SK-N-SH (cell line): ENCODE data around the gene RAMP3.

Source experiments
- CHD2 ChIP-seq: fragments of 150-350 bp; IDR thresholded peaks from 2 replicates; pipeline ENCODE4 v1.6.1; 2018; ENCODE audit warnings: low read length; ENCODE audit not compliant: partially characterized antibody
- ELF1 ChIP-seq: IDR thresholded peaks from 2 replicates; pipeline ENCODE4 v1.4.0; 2012
- EZH2phosphoT487 ChIP-seq: fragments of 200-600 bp; sonication (generic); IDR thresholded peaks from 2 replicates; pipeline ENCODE4 v1.6.1; 2017; ENCODE audit warnings: low read depth, mixed run types, mild to moderate bottlenecking, antibody characterized with exemption, moderate library complexity, borderline replicate concordance
- FOXJ3 ChIP-seq: sonication (generic); formaldehyde crosslinking; IDR thresholded peaks from 2 replicates; pipeline ENCODE4 v1.5.1; 2020; ENCODE audit warnings: mild to moderate bottlenecking, missing genetic modification reagents
- MXI1 ChIP-seq: IDR thresholded peaks from 2 replicates; pipeline ENCODE4 v1.6.1; 2012; ENCODE audit warnings: mild to moderate bottlenecking, low read depth, low read length, improper control_type of control experiment
- NFIC ChIP-seq: IDR thresholded peaks from 2 replicates; pipeline ENCODE4 v1.4.0; 2012; ENCODE audit warnings: borderline replicate concordance
- RAD21 ChIP-seq: IDR thresholded peaks from 2 replicates; pipeline ENCODE4 v1.6.1; 2012; ENCODE audit warnings: mild to moderate bottlenecking, low read length
- RCOR1 ChIP-seq: fragments of 150-350 bp; IDR thresholded peaks from 2 replicates; pipeline ENCODE4 v1.6.1; 2017; ENCODE audit warnings: antibody characterized with exemption, low read length
- SMC3 ChIP-seq: IDR thresholded peaks from 2 replicates; pipeline ENCODE4 v1.6.1; 2012; ENCODE audit warnings: low read depth, low read length, improper control_type of control experiment
- TEAD4 ChIP-seq: IDR thresholded peaks from 2 replicates; pipeline ENCODE4 v1.4.0; 2012; ENCODE audit warnings: mild to moderate bottlenecking, borderline replicate concordance; ENCODE audit not compliant: insufficient read depth
- TF ChIP-seq, protein P1 (sequence below): fragments of 200-600 bp; sonication (generic); IDR thresholded peaks from 2 replicates; pipeline ENCODE4 v1.6.1; 2017; ENCODE audit warnings: antibody characterized with exemption, mild to moderate bottlenecking, moderate library complexity
- TF ChIP-seq, protein P2 (sequence below): fragments of 150-350 bp; IDR thresholded peaks from 2 replicates; pipeline ENCODE4 v1.6.1; 2017; ENCODE audit warnings: antibody characterized with exemption, low read length, low read depth, borderline replicate concordance

DNA sequence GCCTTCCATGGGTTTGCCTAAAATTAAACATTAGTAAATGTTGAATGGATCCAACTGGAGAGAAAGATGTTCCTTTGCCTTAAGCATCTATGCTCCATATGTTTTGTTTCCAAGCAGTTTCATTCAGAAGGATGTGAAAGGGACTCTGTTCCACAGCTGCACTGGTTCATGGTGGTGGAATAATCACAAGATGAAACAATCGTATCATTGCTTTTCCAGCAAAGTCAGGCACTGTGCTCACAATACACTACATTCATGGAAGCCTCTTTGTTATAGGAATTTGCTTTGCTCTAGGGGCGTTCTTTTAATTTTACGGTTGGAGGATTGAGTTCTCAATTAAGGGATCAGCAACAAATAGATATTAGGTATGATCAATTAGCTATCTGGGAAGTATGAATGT is 33.8 kb downstream of the RAMP3 start:
- TF ChIP-seq, protein P1, sequence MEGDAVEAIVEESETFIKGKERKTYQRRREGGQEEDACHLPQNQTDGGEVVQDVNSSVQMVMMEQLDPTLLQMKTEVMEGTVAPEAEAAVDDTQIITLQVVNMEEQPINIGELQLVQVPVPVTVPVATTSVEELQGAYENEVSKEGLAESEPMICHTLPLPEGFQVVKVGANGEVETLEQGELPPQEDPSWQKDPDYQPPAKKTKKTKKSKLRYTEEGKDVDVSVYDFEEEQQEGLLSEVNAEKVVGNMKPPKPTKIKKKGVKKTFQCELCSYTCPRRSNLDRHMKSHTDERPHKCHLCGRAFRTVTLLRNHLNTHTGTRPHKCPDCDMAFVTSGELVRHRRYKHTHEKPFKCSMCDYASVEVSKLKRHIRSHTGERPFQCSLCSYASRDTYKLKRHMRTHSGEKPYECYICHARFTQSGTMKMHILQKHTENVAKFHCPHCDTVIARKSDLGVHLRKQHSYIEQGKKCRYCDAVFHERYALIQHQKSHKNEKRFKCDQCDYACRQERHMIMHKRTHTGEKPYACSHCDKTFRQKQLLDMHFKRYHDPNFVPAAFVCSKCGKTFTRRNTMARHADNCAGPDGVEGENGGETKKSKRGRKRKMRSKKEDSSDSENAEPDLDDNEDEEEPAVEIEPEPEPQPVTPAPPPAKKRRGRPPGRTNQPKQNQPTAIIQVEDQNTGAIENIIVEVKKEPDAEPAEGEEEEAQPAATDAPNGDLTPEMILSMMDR, result no peak
- TF ChIP-seq EZH2phosphoT487, result no peak
- no peak for TF ChIP-seq NFIC
- TF ChIP-seq TEAD4, result no peak
- TF ChIP-seq CHD2, result no peak
- TF ChIP-seq SMC3, result no peak
- no peak for TF ChIP-seq RAD21
- TF ChIP-seq MXI1, result no peak
- TF ChIP-seq FOXJ3 (CRISPR knock-in tag), result no peak
- TF ChIP-seq, protein P2, sequence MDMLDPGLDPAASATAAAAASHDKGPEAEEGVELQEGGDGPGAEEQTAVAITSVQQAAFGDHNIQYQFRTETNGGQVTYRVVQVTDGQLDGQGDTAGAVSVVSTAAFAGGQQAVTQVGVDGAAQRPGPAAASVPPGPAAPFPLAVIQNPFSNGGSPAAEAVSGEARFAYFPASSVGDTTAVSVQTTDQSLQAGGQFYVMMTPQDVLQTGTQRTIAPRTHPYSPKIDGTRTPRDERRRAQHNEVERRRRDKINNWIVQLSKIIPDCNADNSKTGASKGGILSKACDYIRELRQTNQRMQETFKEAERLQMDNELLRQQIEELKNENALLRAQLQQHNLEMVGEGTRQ, result no peak
- no peak for TF ChIP-seq ELF1
- TF ChIP-seq RCOR1, result no peak
